GM15510 (cell line): ENCODE results near the gene CLTB.
A peak's percentile ranks its signal among the peaks of the same experiment; 100 is the strongest.

ENCODE experiments used
- POLR2A ChIP-seq: IDR thresholded peaks from 3 replicates; pipeline ENCODE4 v1.6.1; 2011; ENCODE audit warnings: borderline replicate concordance; ENCODE audit not compliant: insufficient read length; ENCODE audit errors: extremely low read depth

CLTB gene

DNA sequence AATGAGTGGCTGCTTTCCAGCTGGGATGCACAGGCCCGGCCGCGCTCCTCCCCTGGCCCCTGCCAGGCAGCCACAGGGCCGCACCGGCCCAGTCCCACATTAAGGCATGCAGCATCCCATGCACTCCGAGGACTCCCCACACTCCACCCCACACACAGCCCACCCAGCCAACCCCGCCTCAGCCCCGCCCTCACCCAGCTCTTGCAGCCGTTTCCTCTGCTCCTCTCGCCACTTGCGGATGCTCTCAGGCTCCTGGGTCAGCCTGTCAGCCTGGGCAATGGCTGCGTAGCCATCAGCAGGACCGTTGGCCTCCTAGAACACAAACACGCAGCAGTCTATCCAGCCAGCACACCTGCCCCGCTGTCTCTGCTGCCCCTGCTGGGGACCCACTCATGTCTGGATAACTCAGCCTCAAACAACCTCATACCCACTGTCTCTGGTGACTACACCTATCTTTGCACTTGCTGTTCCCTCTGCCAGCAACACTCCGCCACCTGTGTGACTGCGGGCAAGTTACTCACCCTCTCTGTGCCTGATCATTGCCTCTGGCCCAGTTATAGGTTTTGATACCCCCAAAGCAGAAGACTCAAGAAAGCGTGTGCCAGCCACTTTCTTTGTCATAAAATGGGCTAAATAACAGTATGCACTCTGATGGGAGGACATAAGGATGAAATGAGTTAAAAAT is 18.5 kb downstream of the CLTB start:
- no peak for TF ChIP-seq POLR2A

DNA sequence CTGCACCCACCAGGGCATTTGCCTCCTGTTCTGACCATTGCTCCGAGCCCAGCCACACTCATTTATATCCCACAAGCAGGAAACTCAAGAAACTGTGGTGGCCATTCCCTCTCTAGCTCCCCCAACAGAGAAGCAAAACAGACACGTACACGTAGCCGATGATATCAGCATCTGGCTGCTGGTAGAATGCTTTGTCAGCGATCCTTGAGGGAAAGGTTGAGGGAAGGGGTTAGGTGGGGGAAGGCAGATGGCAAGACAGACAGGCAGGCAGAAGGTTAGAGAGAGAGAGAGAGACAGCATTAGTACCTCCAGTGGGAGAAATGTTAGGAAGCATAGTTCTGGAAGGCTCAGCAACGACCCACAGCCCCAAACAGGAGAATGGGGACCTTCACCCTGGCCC is 20.0 kb downstream of the CLTB start:
- TF ChIP-seq POLR2A, result no peak

- no peak for TF ChIP-seq POLR2A
Observed at GRCh38 chr5:176394881-176395675, 21.3 kb downstream of the CLTB start.

DNA sequence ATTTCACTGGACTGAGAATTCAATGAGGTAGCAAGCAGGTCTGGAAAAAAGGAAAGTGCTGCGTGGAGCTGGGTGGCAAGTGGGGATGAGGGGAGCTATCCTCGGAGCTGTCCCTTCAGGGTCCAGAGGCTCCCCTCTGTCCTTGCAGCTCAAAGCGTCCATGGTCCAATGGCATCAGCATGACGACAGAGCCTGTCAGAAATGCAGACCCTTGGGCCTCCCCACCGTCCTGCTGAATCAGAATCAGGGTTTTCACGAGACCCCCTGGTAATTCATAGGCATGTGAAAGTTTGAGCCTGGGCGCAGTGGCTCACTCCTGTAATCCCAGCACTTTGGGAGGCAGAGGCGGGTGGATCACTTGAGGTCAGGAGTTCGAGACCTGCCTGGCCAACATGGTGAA is 22.2 kb downstream of the CLTB start:
- TF ChIP-seq POLR2A, result no peak

- no peak for TF ChIP-seq POLR2A
Observed at GRCh38 chr5:176392526-176392925, 23.8 kb downstream of the CLTB start.

- no peak for TF ChIP-seq POLR2A
Observed at GRCh38 chr5:176391999-176392398, 24.3 kb downstream of the CLTB start.

GRCh38 chr5:176391479-176391878 is 24.9 kb downstream of the CLTB start:
- no peak for TF ChIP-seq POLR2A

DNA sequence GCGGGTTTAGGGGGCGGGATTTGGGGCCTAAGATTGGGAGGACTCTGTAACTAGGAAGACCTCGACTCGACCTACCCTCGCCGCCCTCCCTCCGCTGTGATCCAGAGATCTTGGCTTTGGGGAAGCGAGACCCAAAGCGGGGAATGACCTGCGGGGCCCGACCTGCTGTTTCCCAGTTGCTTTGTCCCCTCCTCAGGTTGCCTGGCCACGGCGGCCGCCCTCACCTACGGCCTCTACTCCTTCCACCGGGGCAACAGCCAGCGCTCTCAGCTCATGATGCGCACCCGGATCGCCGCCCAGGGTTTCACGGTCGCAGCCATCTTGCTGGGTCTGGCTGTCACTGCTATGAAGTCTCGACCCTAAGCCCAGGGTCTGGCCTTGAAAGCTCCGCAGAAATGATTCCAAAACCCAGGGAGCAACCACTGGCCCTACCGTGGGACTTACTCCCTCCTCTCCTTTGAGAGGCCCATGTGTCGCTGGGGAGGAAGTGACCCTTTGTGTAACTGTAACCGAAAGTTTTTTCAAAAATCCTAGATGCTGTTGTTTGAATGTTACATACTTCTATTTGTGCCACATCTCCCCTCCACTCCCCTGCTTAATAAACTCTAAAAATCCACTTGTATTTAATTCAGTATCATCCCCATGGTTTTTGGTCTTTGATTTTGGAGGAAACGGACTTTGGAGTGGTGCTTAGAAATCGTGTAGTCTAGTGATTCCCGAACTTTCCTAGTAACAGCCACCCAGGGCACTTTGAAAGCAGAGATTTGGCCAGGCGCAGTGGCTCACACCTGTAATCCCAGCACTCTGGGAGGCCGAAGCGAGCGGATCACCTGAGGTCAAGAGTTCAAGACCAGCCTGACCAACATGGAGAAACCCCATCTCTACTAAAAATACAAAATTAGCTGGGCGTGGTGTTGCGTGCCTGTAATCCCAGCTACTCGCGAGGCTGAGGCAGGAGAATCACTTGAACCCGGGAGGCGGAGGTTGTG is 26.9 kb downstream of the CLTB start:
- peak; percentile 78 for TF ChIP-seq POLR2A

GRCh38 chr5:176388444-176389134 is 27.8 kb downstream of the CLTB start, which contains the start of the genes HIGD2A and NOP16:
HIGD2A (plus strand) TSS chr5:176388751; CDS start chr5:176388820, 69 bp downstream.
NOP16 (minus strand) TSS chr5:176388598; CDS start chr5:176388539, 59 bp downstream.
- TF ChIP-seq POLR2A, result peak; percentile 79

DNA sequence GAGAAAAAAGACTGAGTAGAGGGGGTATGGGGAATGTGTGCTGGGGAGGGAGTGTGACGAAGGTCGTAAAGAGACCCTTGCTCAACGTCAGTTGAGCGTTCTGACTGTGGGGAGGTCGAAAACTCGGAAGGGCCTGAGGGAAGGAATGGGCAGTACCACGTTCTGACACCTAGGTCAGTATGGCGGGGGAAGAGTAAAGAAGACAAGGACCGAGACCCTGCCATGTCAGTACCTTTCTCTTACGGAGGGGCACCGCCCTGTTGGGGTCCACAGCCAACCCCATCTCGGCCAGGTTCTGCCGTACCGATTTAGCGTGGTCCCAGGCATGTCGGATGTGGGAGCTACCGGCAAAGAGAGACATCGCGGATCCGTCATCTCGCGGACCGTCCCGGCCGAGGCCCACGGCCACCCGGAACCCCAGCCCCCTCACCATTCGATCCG is 28.3 kb downstream of the CLTB start:
- no peak for TF ChIP-seq POLR2A

GRCh38 chr5:176387384-176387925 is 28.9 kb downstream of the CLTB start:
- TF ChIP-seq POLR2A, result no peak

GRCh38 chr5:176386491-176386890 is 29.8 kb downstream of the CLTB start:
- no peak for TF ChIP-seq POLR2A

- no peak for TF ChIP-seq POLR2A
Observed at GRCh38 chr5:176384991-176385390, 31.3 kb downstream of the CLTB start.
